ENCODE results near the gene CIB2.
A peak's percentile ranks its signal among the peaks of the same experiment; 100 is the strongest.

The CIB2 gene

DNA sequence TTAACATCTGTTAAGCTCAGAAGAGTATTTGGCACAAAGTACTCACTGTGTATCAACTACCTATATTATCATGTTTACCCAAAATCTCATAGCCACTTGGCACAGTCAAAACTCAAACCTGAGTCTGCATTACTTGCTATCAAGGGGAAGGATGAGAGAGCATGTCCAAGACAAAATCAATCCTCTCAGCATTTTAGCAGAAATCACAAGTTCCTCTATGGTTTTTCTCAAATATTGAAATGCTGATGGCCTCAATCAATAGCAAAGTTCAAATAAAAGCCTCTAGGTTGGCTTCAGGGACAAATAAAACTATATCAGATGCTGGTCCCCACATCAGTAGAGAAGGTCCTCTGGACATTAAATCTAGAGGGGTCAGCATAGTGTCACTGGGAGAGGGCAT is 68.0 kb downstream of the CIB2 start:
- H3K4me3 ChIP-seq (ENCODE audit: low read depth, low read length): no peak overlapping the region
- TF ChIP-seq, protein P1, sequence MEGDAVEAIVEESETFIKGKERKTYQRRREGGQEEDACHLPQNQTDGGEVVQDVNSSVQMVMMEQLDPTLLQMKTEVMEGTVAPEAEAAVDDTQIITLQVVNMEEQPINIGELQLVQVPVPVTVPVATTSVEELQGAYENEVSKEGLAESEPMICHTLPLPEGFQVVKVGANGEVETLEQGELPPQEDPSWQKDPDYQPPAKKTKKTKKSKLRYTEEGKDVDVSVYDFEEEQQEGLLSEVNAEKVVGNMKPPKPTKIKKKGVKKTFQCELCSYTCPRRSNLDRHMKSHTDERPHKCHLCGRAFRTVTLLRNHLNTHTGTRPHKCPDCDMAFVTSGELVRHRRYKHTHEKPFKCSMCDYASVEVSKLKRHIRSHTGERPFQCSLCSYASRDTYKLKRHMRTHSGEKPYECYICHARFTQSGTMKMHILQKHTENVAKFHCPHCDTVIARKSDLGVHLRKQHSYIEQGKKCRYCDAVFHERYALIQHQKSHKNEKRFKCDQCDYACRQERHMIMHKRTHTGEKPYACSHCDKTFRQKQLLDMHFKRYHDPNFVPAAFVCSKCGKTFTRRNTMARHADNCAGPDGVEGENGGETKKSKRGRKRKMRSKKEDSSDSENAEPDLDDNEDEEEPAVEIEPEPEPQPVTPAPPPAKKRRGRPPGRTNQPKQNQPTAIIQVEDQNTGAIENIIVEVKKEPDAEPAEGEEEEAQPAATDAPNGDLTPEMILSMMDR (IDR thresholded peaks at IDR 0.05; ENCODE audit: borderline replicate concordance, insufficient read depth, low read depth, low read length): no peak

DNA sequence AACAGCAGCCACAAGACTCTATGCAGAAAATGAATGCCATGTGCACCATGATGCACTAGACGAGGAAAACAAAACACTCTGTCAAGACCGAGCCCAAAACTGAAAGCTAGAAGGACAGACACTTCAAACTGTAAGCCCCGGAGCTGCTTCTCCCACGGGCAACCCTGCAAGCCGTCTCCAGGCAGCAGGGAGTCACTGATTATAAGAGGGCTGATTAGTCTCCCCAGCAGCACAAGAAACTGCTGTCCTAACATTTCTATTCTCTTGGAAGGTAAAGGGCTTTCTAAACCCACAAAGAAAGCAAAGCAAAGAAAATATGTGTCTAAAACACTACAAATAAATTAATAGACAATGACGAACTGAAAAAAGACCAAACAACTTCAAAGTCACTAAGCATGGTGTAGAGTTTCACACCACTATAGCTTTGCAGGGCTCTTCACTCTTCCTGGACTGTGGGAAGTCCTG is 69.2 kb downstream of the CIB2 start:
- peak overlapping the region; percentile 12 for H3K4me3 ChIP-seq (ENCODE audit: low read depth, low read length)
- TF ChIP-seq, protein P1 (IDR thresholded peaks at IDR 0.05; ENCODE audit: borderline replicate concordance, insufficient read depth, low read depth, low read length): no peak

DNA sequence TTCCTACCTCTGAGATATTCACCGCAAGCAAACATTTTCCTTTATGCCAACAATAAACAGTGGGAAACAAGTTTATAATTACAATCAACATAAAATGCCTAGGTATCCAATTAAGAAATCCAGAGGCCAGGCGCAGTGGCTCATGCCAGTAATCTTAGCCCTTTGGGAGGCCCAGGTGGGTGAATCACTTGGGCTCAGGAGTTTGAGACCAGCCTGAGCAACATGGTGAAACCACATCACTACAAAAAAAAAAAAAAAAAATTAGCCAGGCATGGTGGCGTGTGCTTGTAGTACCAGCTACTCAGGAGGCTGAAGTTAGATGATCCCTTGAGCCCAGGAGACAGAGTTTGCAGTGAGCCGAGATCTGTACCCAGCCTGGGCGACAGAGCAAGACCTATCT is 71.0 kb downstream of the CIB2 start:
- no peak overlapping the region for H3K4me3 ChIP-seq (ENCODE audit: low read depth, low read length)
- TF ChIP-seq, protein P1 (IDR thresholded peaks at IDR 0.05; ENCODE audit: borderline replicate concordance, insufficient read depth, low read depth, low read length): no peak

DNA sequence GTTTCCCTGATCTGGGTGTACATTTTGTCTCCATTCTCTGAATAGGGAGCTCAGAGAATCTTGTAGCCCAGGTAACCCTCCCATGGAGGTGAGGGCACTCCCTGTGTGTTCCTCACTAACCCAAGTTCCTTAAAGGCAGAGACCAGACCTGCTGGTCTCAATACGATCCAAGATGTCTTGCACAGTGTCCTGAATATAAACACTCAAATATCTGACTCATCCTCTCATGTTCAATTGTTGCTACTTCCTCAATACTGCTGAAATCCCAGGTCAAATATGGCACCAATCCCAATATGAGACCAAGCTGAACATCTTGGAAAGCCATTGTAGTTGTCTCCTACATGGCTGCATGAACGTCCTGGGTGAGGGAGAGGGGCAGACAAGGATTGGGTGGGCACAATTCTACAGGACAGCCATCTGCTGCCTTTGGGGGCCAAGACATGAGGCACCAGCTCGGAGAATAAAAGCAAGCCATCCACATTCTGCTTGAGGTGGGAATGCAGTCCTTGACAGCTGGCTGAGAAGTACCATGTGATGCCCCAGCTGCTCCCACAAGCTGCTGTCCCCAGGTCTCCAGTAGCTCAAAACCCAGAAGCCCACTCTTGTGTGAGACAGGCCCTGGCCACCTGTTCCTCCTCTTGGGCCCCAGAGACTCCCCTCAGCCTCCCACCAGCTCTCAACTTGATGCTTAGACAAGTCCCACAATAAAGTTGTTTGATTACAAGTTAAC is 72.0 kb downstream of the CIB2 start:
- TF ChIP-seq, protein P1 (IDR thresholded peaks at IDR 0.05; ENCODE audit: borderline replicate concordance, insufficient read depth, low read depth, low read length): no peak
- H3K4me3 ChIP-seq (ENCODE audit: low read depth, low read length): no peak overlapping the region

DNA sequence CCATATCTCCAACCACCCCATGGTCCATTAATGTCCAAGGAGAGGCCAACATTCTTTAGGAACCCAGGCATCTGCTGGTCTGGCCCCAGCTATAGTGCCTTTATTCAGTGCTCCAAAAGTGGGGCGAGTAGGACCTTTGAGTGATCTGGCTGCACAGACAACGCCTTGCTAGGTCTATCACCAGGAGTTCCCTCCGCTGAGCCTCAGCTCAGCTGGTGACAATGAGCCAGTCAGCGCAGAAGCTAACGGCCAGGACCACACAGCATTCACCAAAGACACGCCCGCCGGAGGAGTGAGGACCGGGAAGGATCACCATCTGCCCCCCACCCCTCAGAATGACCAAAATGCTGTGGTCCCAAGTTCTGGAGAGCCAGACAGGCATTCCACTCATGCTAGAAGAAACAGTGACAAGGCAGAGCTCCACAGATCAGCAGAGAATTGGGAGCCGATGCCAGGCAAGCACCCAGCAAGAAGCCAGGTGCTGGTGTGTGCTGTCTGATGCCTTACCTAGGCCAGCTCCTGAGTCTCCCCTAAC is 72.8 kb downstream of the CIB2 start:
- H3K4me3 ChIP-seq (ENCODE audit: low read depth, low read length): no peak overlapping the region
- TF ChIP-seq, protein P1 (IDR thresholded peaks at IDR 0.05; ENCODE audit: borderline replicate concordance, insufficient read depth, low read depth, low read length): no peak

DNA sequence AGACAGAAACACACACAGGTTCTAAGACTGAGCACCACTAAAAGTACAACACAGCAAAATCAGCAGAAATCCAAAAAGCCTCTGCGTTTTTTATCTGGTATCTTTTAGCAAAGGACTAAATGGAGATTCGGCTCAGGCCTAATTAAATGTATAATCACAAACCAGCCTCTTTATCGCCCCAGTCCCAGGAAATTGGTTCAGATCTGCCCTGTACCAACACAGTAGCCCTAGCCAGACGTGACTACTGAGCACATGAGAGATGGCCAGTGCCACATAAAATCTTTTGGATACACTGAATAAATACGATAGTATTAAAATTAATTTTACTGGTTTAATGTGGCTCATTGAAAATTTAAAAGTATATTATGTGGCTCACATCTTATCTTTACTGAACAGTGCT is 73.4 kb downstream of the CIB2 start:
- no peak overlapping the region for H3K4me3 ChIP-seq (ENCODE audit: low read depth, low read length)
- TF ChIP-seq, protein P1 (IDR thresholded peaks at IDR 0.05; ENCODE audit: borderline replicate concordance, insufficient read depth, low read depth, low read length): no peak

DNA sequence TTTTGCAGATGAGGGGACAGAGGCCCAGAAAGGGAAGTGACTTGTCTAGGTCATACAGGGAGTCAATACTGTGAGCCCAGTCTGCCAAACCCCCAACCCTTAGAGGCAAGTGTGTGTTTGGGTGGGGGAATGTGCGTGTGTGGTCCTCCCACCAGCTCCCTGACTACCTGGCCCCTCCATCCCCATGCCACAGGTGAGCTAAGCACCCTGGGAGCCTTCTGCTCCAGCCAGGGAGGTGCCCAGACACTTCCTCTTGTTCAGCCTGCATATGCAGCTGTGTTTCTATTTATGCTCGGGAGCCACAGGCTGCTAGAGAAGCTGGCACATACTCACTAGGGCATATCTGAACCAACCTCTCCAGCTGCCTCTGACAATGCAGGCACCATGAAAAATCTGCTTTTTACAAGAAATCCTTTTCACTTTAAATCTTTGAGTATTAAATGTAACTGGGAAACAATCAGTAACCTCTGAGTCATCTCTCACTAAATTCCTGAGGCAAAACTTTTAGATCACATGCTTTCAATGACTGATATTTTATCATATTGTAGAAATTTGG is 74.5 kb downstream of the CIB2 start:
- TF ChIP-seq, protein P1 (IDR thresholded peaks at IDR 0.05; ENCODE audit: borderline replicate concordance, insufficient read depth, low read depth, low read length): no peak

More for the DNA sequence above, 74.5 kb downstream of the CIB2 start:
- no peak overlapping the region for H3K4me3 ChIP-seq (ENCODE audit: low read depth, low read length)
